K562 (cell line): ENCODE data around the gene RGS3. TPM values are rescaled to one million over a fixed set of nuclear protein-coding genes. Genes with fewer than 3 reads are reported as not detected.

Source experiments
- ATAC-seq: fragments of 200-7000 bp; cut with Tn5 transposase; 3 replicates; pipeline ENCODE4 v1.9.1; 2020; ENCODE audit warnings: moderate library complexity
- BruUV-seq: library from RNA; stranded (reverse); fragments of 400-500 nt; replicated peaks from 2 replicates; lab custom pipeline; 2021; lab: Mats Ljungman, UMichigan
- CTCF ChIA-PET: fragments of 300-600 bp; formaldehyde crosslinking; extraction: SDS; loops from one replicate; lab custom pipeline; 2021; ENCODE audit warnings: low intra/inter-chr PET ratio; lab: Yijun Ruan, JAX
- POLR2A ChIA-PET: fragments of 300-600, 350-650 bp; sonication (Branson Sonifier 250); formaldehyde crosslinking; extraction: SDS; loops from one replicate; lab custom pipeline; 2021; ENCODE audit warnings: antibody characterized with exemption, inconsistent platforms; lab: Yijun Ruan, JAX
- DNase-seq, 4 experiments: peaks; one replicate each; pipeline versions ENCODE4 v3.0.0 to v3.0.0-alpha.2; 2011 to 2018; ENCODE audit warnings: low spot score in 3 of 4, mixed read lengths in 3 of 4; ENCODE audit errors: extremely low read depth in 1 of 4
- FAIRE-seq: peaks from 2 replicates; lab custom pipeline; 2011; peaks lifted over from hg19 to GRCh38; lab: Jason Lieb, UNC
- H2AFZ ChIP-seq: 2 replicates; pipeline ENCODE4 v1.6.0; 2011; ENCODE audit warnings: low read depth, low read length, control low read depth, inconsistent platforms
- H3K27ac ChIP-seq: fragments of 200-600 bp; 3 replicates; pipeline ENCODE4 v1.8.0; 2011; ENCODE audit warnings: low read depth, mild to moderate bottlenecking, control low read depth, inconsistent platforms, low read length, moderate library complexity, mixed read lengths; ENCODE audit errors: extremely low read depth
- H3K27me3 ChIP-seq, 2 experiments: fragments of 300-600 bp in 1 of 2; 2 replicates in 1 of 2; 3 replicates in 1 of 2; pipeline versions ENCODE4 v1.6.0 to v1.8.0; 2011; ENCODE audit warnings: inconsistent platforms in 2 of 2, low read length in 2 of 2, mild to moderate bottlenecking in 1 of 2, mixed read lengths in 1 of 2, moderate library complexity in 1 of 2; ENCODE audit not compliant: control insufficient read depth in 2 of 2, insufficient read depth in 2 of 2
- H3K36me3 ChIP-seq: fragments of 300-600 bp; 3 replicates; pipeline ENCODE4 v1.8.0; 2011; ENCODE audit warnings: mild to moderate bottlenecking, low read length, inconsistent platforms; ENCODE audit not compliant: control insufficient read depth, insufficient read depth
- H3K4me1 ChIP-seq, 2 experiments: fragments of 200-600 bp in 1 of 2; replicated peaks in 1 of 2; 2 replicates in 1 of 2; 3 replicates in 1 of 2; pipeline versions ENCODE4 v1.5.1 to v1.8.0; 2011; ENCODE audit warnings: inconsistent platforms in 2 of 2, low read length in 2 of 2, mild to moderate bottlenecking in 1 of 2, mixed read lengths in 1 of 2, moderate library complexity in 1 of 2; ENCODE audit not compliant: control insufficient read depth in 2 of 2, insufficient read depth in 2 of 2
- H3K4me2 ChIP-seq: 2 replicates; pipeline ENCODE4 v1.6.1; 2011; ENCODE audit warnings: low read length, control low read depth, inconsistent platforms, mixed read lengths; ENCODE audit not compliant: insufficient read depth
- H3K4me3 ChIP-seq: fragments of 200-600 bp; sonication (generic), shearing (Covaris generic); 2 replicates; pipeline ENCODE4 v1.5.1; 2016; ENCODE audit warnings: control low read depth, inconsistent platforms
- H3K79me2 ChIP-seq: fragments of 200-600 bp; 3 replicates; pipeline ENCODE4 v1.8.0; 2011; ENCODE audit warnings: low read length, inconsistent platforms; ENCODE audit not compliant: control insufficient read depth, insufficient read depth
- H3K9ac ChIP-seq, 2 experiments: 2 replicates each; pipeline versions ENCODE4 v1.6.0 to v1.6.1; 2011; ENCODE audit warnings: low read depth in 2 of 2, low read length in 2 of 2, control low read depth in 1 of 2, inconsistent platforms in 1 of 2, mild to moderate bottlenecking in 1 of 2, mixed read lengths in 1 of 2; ENCODE audit not compliant: insufficient read depth in 1 of 2
- H3K9me1 ChIP-seq: one replicate; pipeline ENCODE4 v1.6.0; 2011; ENCODE audit warnings: inconsistent platforms, mild to moderate bottlenecking, low read length, moderate library complexity; ENCODE audit not compliant: control insufficient read depth, insufficient read depth
- H3K9me3 ChIP-seq: replicated peaks from 2 replicates; pipeline ENCODE4 v1.5.1; 2011; ENCODE audit warnings: low read depth, low read length, inconsistent platforms; ENCODE audit not compliant: control insufficient read depth, insufficient read depth
- H4K20me1 ChIP-seq: replicated peaks from 2 replicates; pipeline ENCODE4 v1.6.1; 2011; ENCODE audit warnings: low read length, inconsistent platforms, mixed read lengths; ENCODE audit not compliant: control insufficient read depth, insufficient read depth
- MLX ChIP-seq, 2 experiments: fragments of 450-650 bp in 1 of 2; sonication (generic) in 1 of 2; formaldehyde crosslinking; conservative IDR thresholded peaks; 2 replicates each; pipeline versions ENCODE4 v1.4.0 to v1.8.1; 2020 to 2022; ENCODE audit warnings: mild to moderate bottlenecking in 1 of 2, missing genetic modification reagents in 1 of 2
- MNT ChIP-seq, 2 experiments: fragments of 450-650 bp; conservative IDR thresholded peaks; 2 replicates each; pipeline ENCODE4 v1.6.1; 2017; ENCODE audit warnings: mild to moderate bottlenecking in 2 of 2, moderate library complexity in 2 of 2
- PTBP1 ChIP-seq: fragments of 200-400 bp; formaldehyde crosslinking; IDR thresholded peaks from 2 replicates; pipeline ENCODE4 v1.6.1; 2017; ENCODE audit warnings: low read depth, low read length
- ZBTB9 ChIP-seq: fragments of 450-650 bp; formaldehyde crosslinking; IDR thresholded peaks from 2 replicates; pipeline ENCODE4 v1.4.0; 2020; ENCODE audit warnings: mild to moderate bottlenecking, moderate library complexity
- ZNF12 ChIP-seq: sonication (generic); formaldehyde crosslinking; IDR thresholded peaks from 2 replicates; pipeline ENCODE4 v1.4.0; 2020; ENCODE audit warnings: mild to moderate bottlenecking, missing genetic modification reagents
- ZNF146 ChIP-seq: IDR thresholded peaks from one replicate; pipeline ENCODE4 v1.6.1; 2018; ENCODE audit warnings: missing compliant biosample characterization; ENCODE audit not compliant: unreplicated experiment
- WGBS: fragments of 100-300 bp; shearing (Covaris generic); methylation state at CpG from one replicate; pipeline ENCODE4 v1.1.6; 2016; ENCODE audit warnings: low coverage, mixed read lengths; ENCODE audit not compliant: insufficient coverage; ENCODE audit errors: missing lambda C conversion rate; 5-methylcytosine and 5-hydroxymethylcytosine counted together
- in situ Hi-C: fragments of 300-500 bp; cut with MboI; formaldehyde crosslinking; loops from 4 replicates; pipeline ENCODE4 v1.15.0; 2018; ENCODE audit warnings: inconsistent platforms, mixed read lengths
- intact Hi-C: fragments of 100-400 bp; cut with micrococcal nuclease; formaldehyde crosslinking; loops from 2 replicates; pipeline ENCODE4 v1.14.2; 2022
- polyA plus RNA-seq, 8 experiments: library from polyadenylated mRNA; depleted of rRNA in 4 of 8; stranded (reverse) in 5 of 8; unstranded in 3 of 8; fragments of >200 nt; fragmentation: Nextera tagmentation in 2 of 8; fragmentation: Illumina TruSeq in 1 of 8; extraction: Ambion mirVana in 2 of 8; extraction: Trizol in 1 of 8; gene quantifications; 2 replicates each; pipeline versions ENCODE4 v1.2.1 to v1.2.3, GENCODE V29; 2011 to 2014; ENCODE audit warnings: inconsistent platforms in 1 of 8, missing spikeins in 1 of 8
- total RNA-seq, 7 experiments: library from RNA; depleted of rRNA in 6 of 7; stranded (reverse); fragments of >200 nt in 6 of 7; fragmentation: Illumina TruSeq in 2 of 7; extraction: Trizol in 2 of 7; gene quantifications; 2 replicates each; pipeline versions ENCODE4 v1.2.1 to v1.2.3, GENCODE V29; 2011 to 2021; ENCODE audit warnings: low replicate concordance in 1 of 7

RGS3 gene
- total and polyA plus RNA-seq, 9 of the 15 experiments (the other 6 are each of a cell fraction or from before 2014, with no cell fraction given) = 0.08 to 2.9 (median 0.95) TPM

- Histone ChIP-seq H3K4me3 (no peak overlapping the region), H2AFZ (no peak overlapping the region), H3K36me3 (no peaks in the 10 kb centered on the region), H3K4me2 (no peak overlapping the region), H4K20me1 (no peaks in the 10 kb centered on the region; the same call in 1 of the 2 replicates), H3K9ac (no peak overlapping the region), H3K9me3 (no peaks in the 10 kb centered on the region), H3K27ac (no peak overlapping the region), H3K27me3 (peaks cover 25 to 53% of the 10 kb centered on the region in 2 experiments), H3K9me1 (no peaks in the 10 kb centered on the region), H3K79me2 (no peaks in the 10 kb centered on the region), H3K4me1 (peaks cover 0 to 10% of the 10 kb centered on the region in 2 experiments; a peak in 1 of 5 replicates)
- ATAC-seq (no peak), FAIRE-seq (no peak), DNase-seq (no peak)
- in situ Hi-C loops (no loop called here), intact Hi-C loops (no loop called here)
- TF ChIP-seq ZBTB9 (CRISPR knock-in tag) = no peak
- TF ChIP-seq ZNF146 = no peak
- no peak for TF ChIP-seq MNT (conservative IDR thresholded peaks at IDR 0.05)
- no peak for TF ChIP-seq MLX (CRISPR knock-in tag; conservative IDR thresholded peaks at IDR 0.05)
- TF ChIP-seq ZNF12 (CRISPR knock-in tag) = no peak
- no peak for TF ChIP-seq PTBP1
- no TSS peak for BruUV-seq
- ChIA-PET CTCF (no interaction called here), POLR2A (interaction anchor here (1.7 kb wide), 1 partner anchor 10 kb away, joined by 6 read pairs; no protein-coding TSS in a partner anchor)
- WGBS = 35% methylated on average over 8 of the region's 10 CpGs
Measured at GRCh38 chr9:113503613-113504211, 40.2 kb downstream of the RGS3 start.
